Kidney glomerular epithelial cell (primary cell): Measurements from ENCODE around the gene OR10G8.
"Not testable (repeated sequence)": the region's sequence is repeated elsewhere in the genome, so short reads cannot be mapped to it uniquely, and the experiment has no call there.

Experiments used
- DNase-seq: peaks from one replicate; lab custom pipeline; 2025; lab: John Stamatoyannopoulos, UW

OR10G8 gene

GRCh38 chr11:124026498-124026897 lies at the start of gene OR10G8:
Gene OR10G8, plus strand, starts transcription at chr11:124026798. Its CDS starts 2,825 bp downstream, at chr11:124029623.
- no peak for DNase-seq

- DNase-seq = no peak
Measured at GRCh38 chr11:123977731-123978347, 48.8 kb upstream of the OR10G8 start, which contains the start of gene OR10S1. Gene OR10S1, minus strand, starts transcription at chr11:123977781. Its CDS starts 117 bp downstream, at chr11:123977664.

- DNase-seq = no peak
Measured at GRCh38 chr11:123979311-123979710, 47.3 kb upstream of the OR10G8 start.

- DNase-seq = no peak
Measured at GRCh38 chr11:123995119-123995518, 31.5 kb upstream of the OR10G8 start, which contains the start of gene OR10G6. Gene OR10G6, minus strand, starts transcription at chr11:123995161. Its CDS starts 0 bp downstream, at chr11:123995161.

GRCh38 chr11:124012697-124013096 lies 13.9 kb upstream of the OR10G8 start, which contains the start of gene OR10G4:
Gene OR10G4, plus strand, starts transcription at chr11:124012997. Its CDS starts 2,578 bp downstream, at chr11:124015575.
- DNase-seq = no peak

- not testable (repeated sequence) for DNase-seq
Measured at GRCh38 chr11:124015837-124016236, 10.8 kb upstream of the OR10G8 start.

- DNase-seq = no peak
Measured at GRCh38 chr11:124036666-124037065, 10.1 kb downstream of the OR10G8 start.

GRCh38 chr11:124039557-124039956 lies 13.0 kb downstream of the OR10G8 start:
- DNase-seq = no peak

GRCh38 chr11:124041254-124041653 lies 14.7 kb downstream of the OR10G8 start, which contains the start of gene OR10G7:
Gene OR10G7, minus strand, starts transcription at chr11:124041325. Its CDS starts 2,324 bp downstream, at chr11:124039001.
- DNase-seq = peak; percentile 40

- DNase-seq = no peak
Measured at GRCh38 chr11:124043420-124043819, 16.8 kb downstream of the OR10G8 start.

- no peak for DNase-seq
Measured at GRCh38 chr11:124050748-124051147, 24.1 kb downstream of the OR10G8 start.

- no peak for DNase-seq
Measured at GRCh38 chr11:124052966-124053365, 26.4 kb downstream of the OR10G8 start.

GRCh38 chr11:124068601-124069110 lies 42.1 kb downstream of the OR10G8 start:
- no peak for DNase-seq

GRCh38 chr11:124069429-124070401 lies 43.1 kb downstream of the OR10G8 start:
- DNase-seq = peak; percentile 15

GRCh38 chr11:124070915-124071622 lies 44.5 kb downstream of the OR10G8 start:
- peak; percentile 43 for DNase-seq

GRCh38 chr11:124071623-124071948 lies 45.0 kb downstream of the OR10G8 start:
- no peak for DNase-seq

GRCh38 chr11:124072147-124072546 lies 45.5 kb downstream of the OR10G8 start:
- DNase-seq = no peak

- DNase-seq = no peak
Measured at GRCh38 chr11:124074554-124074953, 48.0 kb downstream of the OR10G8 start.

GRCh38 chr11:124075492-124075840 lies 48.9 kb downstream of the OR10G8 start:
- no peak for DNase-seq

- no peak for DNase-seq
Measured at GRCh38 chr11:124075841-124076651, 49.4 kb downstream of the OR10G8 start.

- DNase-seq = no peak
Measured at GRCh38 chr11:124077266-124077665, 50.7 kb downstream of the OR10G8 start.
